Sigmoid colon (tissue), 4 donors: Measurements from ENCODE around the gene MADD.

ENCODE experiments used
- CTCF ChIP-seq, 4 experiments: fragments of 450-650 bp in 3 of 4; fragments of 200-600 bp in 1 of 4; IDR thresholded peaks; one replicate each; pipeline ENCODE4 v1.5.1; 2016 to 2019; ENCODE audit warnings: antibody characterized with exemption in 4 of 4, mild to moderate bottlenecking in 3 of 4, moderate library complexity in 2 of 4
- EP300 ChIP-seq, 4 donors: sonication (generic); formaldehyde crosslinking; IDR thresholded peaks; one replicate each; pipeline ENCODE4 v1.6.1; 2017; ENCODE audit warnings: antibody characterized with exemption in 4 of 4
- POLR2AphosphoS5 ChIP-seq, 4 donors: sonication (generic); formaldehyde crosslinking; IDR thresholded peaks; one replicate each; pipeline ENCODE4 v1.6.1; 2017; ENCODE audit warnings: antibody characterized with exemption in 4 of 4

- TF ChIP-seq CTCF (IDR thresholded peaks at IDR 0.05) (no peak), EP300 (IDR thresholded peaks at IDR 0.05) (no peak), POLR2AphosphoS5 (IDR thresholded peaks at IDR 0.05) (no peak)
Measured at GRCh38 chr11:47375546-47376085, 105.7 kb downstream of the MADD start.
